Kidney epithelial cell (primary cell): ENCODE results near the gene NOB1. TPM values are rescaled to one million over a fixed set of nuclear protein-coding genes. Genes with fewer than 3 reads are reported as not detected.

Experiments used
- DNase-seq: peaks from one replicate; pipeline ENCODE4 v3.0.0-alpha.2; 2010; ENCODE audit warnings: low read depth
- H3K27me3 ChIP-seq: 2 replicates; pipeline ENCODE4 v1.6.0; 2011; ENCODE audit warnings: low read length; ENCODE audit not compliant: control insufficient read depth, insufficient read depth
- H3K36me3 ChIP-seq: 2 replicates; pipeline ENCODE4 v1.5.1; 2011; ENCODE audit warnings: low read length; ENCODE audit not compliant: control insufficient read depth, insufficient read depth
- H3K4me3 ChIP-seq: 2 replicates; pipeline ENCODE4 v1.5.1; 2011; ENCODE audit warnings: low read depth, mild to moderate bottlenecking, control low read depth, low read length
- CTCF ChIP-seq: IDR thresholded peaks from 2 replicates; pipeline ENCODE4 v1.5.1; 2011; ENCODE audit warnings: mild to moderate bottlenecking, moderate library complexity, low read length, control low read depth, inconsistent platforms; ENCODE audit not compliant: insufficient read depth, poor library complexity, severe bottlenecking
- total RNA-seq: library from RNA; depleted of rRNA; stranded (reverse); fragments of >200 nt; gene quantifications from 2 replicates; pipeline ENCODE4 v1.2.3, GENCODE V29; 2015

NOB1 gene
- total RNA-seq, 1 donor from 2014 or later, result 54.1 TPM

- no peak for TF ChIP-seq CTCF
- no peak for DNase-seq
Measured at GRCh38 chr16:69706256-69706974, 48.3 kb downstream of the NOB1 start.

GRCh38 chr16:69703638-69704037 is 51.1 kb downstream of the NOB1 start:
- Histone ChIP-seq H3K4me3 (no peak overlapping the region), H3K36me3 (no peaks in the 10 kb centered on the region), H3K27me3 (no peaks in the 10 kb centered on the region)
- TF ChIP-seq CTCF, result no peak
- no peak for DNase-seq

More at GRCh38 chr16:69706256-69706974, 48.3 kb downstream of the NOB1 start:
- Histone ChIP-seq H3K36me3 (no peaks in the 10 kb centered on the region), H3K27me3 (no peaks in the 10 kb centered on the region), H3K4me3 (no peak overlapping the region)

- DNase-seq, result no peak
- no peak overlapping the region for H3K4me3 ChIP-seq
- no peak for TF ChIP-seq CTCF
- H3K27me3 ChIP-seq, result no peaks in the 10 kb centered on the region
- no peaks in the 10 kb centered on the region for H3K36me3 ChIP-seq
Measured at GRCh38 chr16:69701866-69702265, 52.9 kb downstream of the NOB1 start.

GRCh38 chr16:69701452-69701851 is 53.3 kb downstream of the NOB1 start:
- H3K4me3 ChIP-seq, result no peak overlapping the region
- no peaks in the 10 kb centered on the region for H3K27me3 ChIP-seq
- no peak for TF ChIP-seq CTCF
- DNase-seq, result no peak
- no peaks in the 10 kb centered on the region for H3K36me3 ChIP-seq

- no peaks in the 10 kb centered on the region for H3K27me3 ChIP-seq
- no peaks in the 10 kb centered on the region for H3K36me3 ChIP-seq
- no peak overlapping the region for H3K4me3 ChIP-seq
- no peak for DNase-seq
- TF ChIP-seq CTCF, result no peak
Measured at GRCh38 chr16:69699915-69700314, 54.8 kb downstream of the NOB1 start.

GRCh38 chr16:69698404-69698803 is 56.3 kb downstream of the NOB1 start:
- no peak for DNase-seq
- Histone ChIP-seq H3K4me3 (no peak overlapping the region), H3K27me3 (no peaks in the 10 kb centered on the region), H3K36me3 (peaks cover 2% of the 10 kb centered on the region)
- no peak for TF ChIP-seq CTCF
